Immature natural killer cell (primary cell): ENCODE measurements around the gene SYNJ1. TPM values are rescaled to one million over a fixed set of nuclear protein-coding genes. Genes with fewer than 3 reads are reported as not detected.
"Not testable (repeated sequence)": the region's sequence is repeated elsewhere in the genome, so short reads cannot be mapped to it uniquely, and the experiment has no call there.

Source experiments
- DNase-seq, 3 donors: peaks; one replicate each; pipeline ENCODE4 v3.0.0; 2022; ENCODE audit warnings: mixed read lengths in 1 of 3
- H3K27ac Mint-ChIP-seq, 6 donors: one replicate each; pipeline ENCODE4 v1.8.0; 2020; ENCODE audit warnings: mixed read lengths in 6 of 6, mild to moderate bottlenecking in 5 of 6, inconsistent platforms in 4 of 6, moderate library complexity in 3 of 6
- H3K27me3 Mint-ChIP-seq, 3 donors: one replicate each; pipeline ENCODE4 v1.8.0; 2020 to 2021; ENCODE audit warnings: low read depth in 3 of 3, mild to moderate bottlenecking in 3 of 3, mixed read lengths in 3 of 3, moderate library complexity in 3 of 3, inconsistent platforms in 1 of 3
- H3K36me3 Mint-ChIP-seq, 3 donors: one replicate each; pipeline ENCODE4 v1.8.0; 2020; ENCODE audit warnings: mixed read lengths in 3 of 3, inconsistent platforms in 2 of 3, mild to moderate bottlenecking in 2 of 3
- H3K4me1 Mint-ChIP-seq, 2 donors: one replicate each; pipeline ENCODE4 v1.8.0; 2020; ENCODE audit warnings: inconsistent platforms in 2 of 2, mild to moderate bottlenecking in 2 of 2, mixed read lengths in 2 of 2, moderate library complexity in 1 of 2
- H3K4me3 Mint-ChIP-seq, 5 donors: one replicate each; pipeline ENCODE4 v1.8.0; 2020; ENCODE audit warnings: mild to moderate bottlenecking in 5 of 5, mixed read lengths in 5 of 5, inconsistent platforms in 3 of 5, moderate library complexity in 3 of 5
- H3K9me3 Mint-ChIP-seq, 6 donors: one replicate each; pipeline ENCODE4 v1.8.0; 2020; ENCODE audit warnings: mild to moderate bottlenecking in 6 of 6, mixed read lengths in 6 of 6, inconsistent platforms in 4 of 6, moderate library complexity in 3 of 6
- polyA plus RNA-seq, 3 donors: library from polyadenylated mRNA; unstranded; fragments of 300-500 nt; fragmentation: Illumina TruSeq; gene quantifications; one replicate each; pipeline ENCODE4 v1.2.3, GENCODE V29; 2021

Gene SYNJ1
- 1 to 10 TPM in 2 of 3 donors, under 1 TPM in 1; 0.05 to 7.9 (median 2.1) TPM for polyA plus RNA-seq

GRCh38 chr21:32727687-32728455 is at the start of gene SYNJ1:
Gene SYNJ1, minus strand, starts transcription at chr21:32728013. Its CDS starts 1,118 bp downstream, at chr21:32726895.
- Mint-ChIP-seq H3K4me3 (peak within 1 kb of the TSS; percentile 93 to 98 (median 95)), H3K4me1 (peaks cover 24 to 44% of the 10 kb centered on the region in 2 donors), H3K27me3 (peaks cover 9 to 19% (median 17%) of the 10 kb centered on the region in 3 donors), H3K27ac (peak within 1 kb of the TSS; percentile 88 to 98 (median 96)), H3K36me3 (peaks cover 0 to 8% (median 0%) of the 10 kb centered on the region in 3 donors), H3K9me3 (no peaks in the 10 kb centered on the region)
- DNase-seq: peak; percentile 96 to 97 (median 96)

GRCh38 chr21:32777269-32777668 is 49.5 kb upstream of the SYNJ1 start:
- no peak overlapping the region for H3K4me3 Mint-ChIP-seq
- no peaks in the 10 kb centered on the region for H3K9me3 Mint-ChIP-seq
- no peak for DNase-seq
- H3K27ac Mint-ChIP-seq: no peak overlapping the region
- peaks cover 9 to 10% of the 10 kb centered on the region in 2 donors for H3K4me1 Mint-ChIP-seq
- peaks cover 0 to 9% (median 2%) of the 10 kb centered on the region in 3 donors for H3K27me3 Mint-ChIP-seq
- peaks cover 0 to 2% (median 0%) of the 10 kb centered on the region in 3 donors for H3K36me3 Mint-ChIP-seq

- Mint-ChIP-seq H3K4me3 (no peak overlapping the region), H3K27me3 (peaks cover 3 to 14% (median 7%) of the 10 kb centered on the region in 3 donors), H3K9me3 (peaks cover 0 to 1% (median under 1%) of the 10 kb centered on the region in 6 donors), H3K27ac (no peak overlapping the region), H3K36me3 (peaks cover 0 to 4% (median 2%) of the 10 kb centered on the region in 3 donors), H3K4me1 (peaks cover 13 to 14% of the 10 kb centered on the region in 2 donors)
- DNase-seq: no peak
These were observed 48.9 kb upstream of the SYNJ1 start for GRCh38 chr21:32776743-32777142.

- peak overlapping the region in 5 of 6 donors; percentile 49 to 99 (median 97) for H3K27ac Mint-ChIP-seq
- not testable (repeated sequence) for DNase-seq, H3K9me3 Mint-ChIP-seq
- H3K4me1 Mint-ChIP-seq: peaks cover 46 to 49% of the 10 kb centered on the region in 2 donors
- peaks cover 14 to 27% (median 15%) of the 10 kb centered on the region in 3 donors for H3K27me3 Mint-ChIP-seq
- peak overlapping the region; percentile 94 to 99 (median 95) for H3K4me3 Mint-ChIP-seq
- H3K36me3 Mint-ChIP-seq: peaks cover 0 to 13% (median 11%) of the 10 kb centered on the region in 3 donors
These were observed 45.2 kb upstream of the SYNJ1 start for GRCh38 chr21:32773048-32773344.

GRCh38 chr21:32772281-32773047 is 44.7 kb upstream of the SYNJ1 start:
- Mint-ChIP-seq H3K27me3 (peaks cover 14 to 27% (median 15%) of the 10 kb centered on the region in 3 donors), H3K4me3 (peak overlapping the region; percentile 94 to 99 (median 95)), H3K4me1 (peaks cover 51 to 54% of the 10 kb centered on the region in 2 donors), H3K9me3 (peaks cover 0 to 5% (median 2%) of the 10 kb centered on the region in 6 donors), H3K27ac (peak overlapping the region; percentile 96 to 100 (median 98)), H3K36me3 (peaks cover 0 to 18% (median 11%) of the 10 kb centered on the region in 3 donors)
- DNase-seq: peak; percentile 28 to 36 (median 34)

- peak overlapping the region; percentile 94 to 96 (median 96) for H3K4me3 Mint-ChIP-seq
- H3K4me1 Mint-ChIP-seq: peaks cover 60 to 69% of the 10 kb centered on the region in 2 donors
- H3K27ac Mint-ChIP-seq: peak overlapping the region; percentile 90 to 99 (median 95)
- peaks cover 0 to 27% (median 11%) of the 10 kb centered on the region in 3 donors for H3K36me3 Mint-ChIP-seq
- DNase-seq: no peak
- peaks cover 0 to 5% (median 2%) of the 10 kb centered on the region in 6 donors for H3K9me3 Mint-ChIP-seq
- H3K27me3 Mint-ChIP-seq: peaks cover 14 to 27% (median 15%) of the 10 kb centered on the region in 3 donors
These were observed 43.2 kb upstream of the SYNJ1 start for GRCh38 chr21:32770871-32771523.

- no peak for DNase-seq
- Mint-ChIP-seq H3K4me3 (peak overlapping the region in 2 of 5 donors; percentile 8 to 31), H3K36me3 (peaks cover 0 to 32% (median 16%) of the 10 kb centered on the region in 3 donors), H3K9me3 (peaks cover 0 to 5% (median 2%) of the 10 kb centered on the region in 6 donors), H3K27me3 (peaks cover 14 to 27% (median 15%) of the 10 kb centered on the region in 3 donors), H3K27ac (peak overlapping the region in 3 of 6 donors; percentile 18 to 46 (median 28)), H3K4me1 (peaks cover 63 to 87% of the 10 kb centered on the region in 2 donors)
These were observed 40.7 kb upstream of the SYNJ1 start for GRCh38 chr21:32768530-32768929.

GRCh38 chr21:32765058-32765457 is 37.2 kb upstream of the SYNJ1 start:
- H3K4me1 Mint-ChIP-seq: peaks cover 37 to 65% of the 10 kb centered on the region in 2 donors
- peaks cover 0 to 1% (median 1%) of the 10 kb centered on the region in 3 donors for H3K27me3 Mint-ChIP-seq
- DNase-seq: no peak
- H3K36me3 Mint-ChIP-seq: peaks cover 10 to 53% (median 33%) of the 10 kb centered on the region in 3 donors
- no peaks in the 10 kb centered on the region for H3K9me3 Mint-ChIP-seq
- peak overlapping the region in 2 of 6 donors; percentile 15 to 24 for H3K27ac Mint-ChIP-seq
- no peak overlapping the region for H3K4me3 Mint-ChIP-seq

GRCh38 chr21:32764186-32764585 is 36.4 kb upstream of the SYNJ1 start:
- Mint-ChIP-seq H3K4me1 (peaks cover 28 to 56% of the 10 kb centered on the region in 2 donors), H3K27ac (no peak overlapping the region), H3K9me3 (no peaks in the 10 kb centered on the region), H3K27me3 (peaks cover 0 to 1% (median 0%) of the 10 kb centered on the region in 3 donors), H3K36me3 (peaks cover 13 to 61% (median 42%) of the 10 kb centered on the region in 3 donors), H3K4me3 (no peak overlapping the region)
- DNase-seq: no peak

- Mint-ChIP-seq H3K4me3 (no peak overlapping the region), H3K4me1 (no peaks in the 10 kb centered on the region), H3K9me3 (no peaks in the 10 kb centered on the region), H3K36me3 (peaks cover 22 to 64% (median 41%) of the 10 kb centered on the region in 3 donors), H3K27ac (no peak overlapping the region), H3K27me3 (peaks cover 0 to 1% (median 0%) of the 10 kb centered on the region in 3 donors)
- no peak for DNase-seq
These were observed 30.0 kb upstream of the SYNJ1 start for GRCh38 chr21:32757804-32758203.

- Mint-ChIP-seq H3K4me3 (no peak overlapping the region), H3K9me3 (no peaks in the 10 kb centered on the region), H3K4me1 (no peaks in the 10 kb centered on the region), H3K27ac (no peak overlapping the region), H3K36me3 (peaks cover 20 to 60% (median 38%) of the 10 kb centered on the region in 3 donors), H3K27me3 (peaks cover 0 to 1% (median 0%) of the 10 kb centered on the region in 3 donors)
- no peak for DNase-seq
These were observed 28.3 kb upstream of the SYNJ1 start for GRCh38 chr21:32756096-32756495.

- peaks cover 21 to 52% (median 33%) of the 10 kb centered on the region in 3 donors for H3K36me3 Mint-ChIP-seq
- no peaks in the 10 kb centered on the region for H3K27me3 Mint-ChIP-seq
- no peaks in the 10 kb centered on the region for H3K4me1 Mint-ChIP-seq
- H3K4me3 Mint-ChIP-seq: no peak overlapping the region
- no peak for DNase-seq
- no peaks in the 10 kb centered on the region for H3K9me3 Mint-ChIP-seq
- H3K27ac Mint-ChIP-seq: peak overlapping the region in 1 of 6 donors; percentile 30
These were observed 26.2 kb upstream of the SYNJ1 start for GRCh38 chr21:32753818-32754585.
